Liver (tissue), 10 donors: Measurements from ENCODE around the gene TUBA4B. TPM values are rescaled to one million over a fixed set of nuclear protein-coding genes. Genes with fewer than 3 reads are reported as not detected.

Source experiments
- DNase-seq: peaks from one replicate; pipeline ENCODE4 v3.0.0-alpha.2; 2017; ENCODE audit warnings: low spot score
- H3K27ac ChIP-seq, 2 donors: one replicate each; pipeline ENCODE4 v1.7.0; 2013; ENCODE audit warnings: inconsistent platforms in 2 of 2, low read length in 2 of 2, control low read depth in 1 of 2, low read depth in 1 of 2, mild to moderate bottlenecking in 1 of 2
- H3K27me3 ChIP-seq, 4 donors: one replicate each; pipeline versions ENCODE4 v1.6.1 to v1.7.0; 2013; ENCODE audit warnings: low read length in 3 of 4, inconsistent platforms in 1 of 4, mild to moderate bottlenecking in 1 of 4, moderate library complexity in 1 of 4; ENCODE audit not compliant: control insufficient read depth in 4 of 4, insufficient read depth in 4 of 4
- H3K36me3 ChIP-seq, 4 donors: one replicate each; pipeline versions ENCODE4 v1.6.1 to v1.7.0; 2013; ENCODE audit warnings: low read length in 3 of 4, mild to moderate bottlenecking in 3 of 4, low read depth in 1 of 4, moderate library complexity in 1 of 4; ENCODE audit not compliant: control insufficient read depth in 4 of 4, insufficient read depth in 3 of 4
- H3K4me1 ChIP-seq, 4 donors: one replicate each; pipeline versions ENCODE4 v1.6.1 to v1.7.0; 2013; ENCODE audit warnings: low read length in 3 of 4, mild to moderate bottlenecking in 3 of 4, moderate library complexity in 1 of 4; ENCODE audit not compliant: control insufficient read depth in 4 of 4, insufficient read depth in 4 of 4
- H3K4me3 ChIP-seq, 3 donors: one replicate each; pipeline versions ENCODE4 v1.6.1 to v1.7.0; 2013; ENCODE audit warnings: low read length in 3 of 3, control low read depth in 1 of 3, low read depth in 1 of 3, mild to moderate bottlenecking in 1 of 3
- H3K9ac ChIP-seq, 2 donors: one replicate each; pipeline ENCODE4 v1.7.0; 2013; ENCODE audit warnings: low read length in 2 of 2, mild to moderate bottlenecking in 2 of 2, moderate library complexity in 2 of 2, control low read depth in 1 of 2, low read depth in 1 of 2
- H3K9me3 ChIP-seq, 4 donors: one replicate each; pipeline versions ENCODE4 v1.6.1 to v1.7.0; 2013; ENCODE audit warnings: low read length in 3 of 4; ENCODE audit not compliant: control insufficient read depth in 4 of 4
- FOXA1 ChIP-seq: IDR thresholded peaks from 2 replicates; pipeline ENCODE4 v1.6.1; 2016; ENCODE audit warnings: antibody characterized with exemption
- GABPA ChIP-seq, 2 donors: IDR thresholded peaks in 1 of 2; conservative IDR thresholded peaks in 1 of 2; 2 replicates each; pipeline ENCODE4 v1.6.1; 2016; ENCODE audit warnings: antibody characterized with exemption in 2 of 2, mild to moderate bottlenecking in 1 of 2, moderate library complexity in 1 of 2
- HNF4A ChIP-seq, 2 donors: conservative IDR thresholded peaks; 2 replicates each; pipeline ENCODE4 v1.6.1; 2016; ENCODE audit warnings: antibody characterized with exemption in 2 of 2, mild to moderate bottlenecking in 2 of 2
- HNF4G ChIP-seq: IDR thresholded peaks from 2 replicates; pipeline ENCODE4 v1.6.1; 2016; ENCODE audit warnings: antibody characterized with exemption
- JUND ChIP-seq, 2 donors: IDR thresholded peaks; 2 replicates each; pipeline ENCODE4 v1.6.1; 2016; ENCODE audit warnings: antibody characterized with exemption in 2 of 2
- SP1 ChIP-seq: IDR thresholded peaks from 2 replicates; pipeline ENCODE4 v1.6.1; 2018; ENCODE audit warnings: antibody characterized with exemption, mild to moderate bottlenecking
- TAF1 ChIP-seq: conservative IDR thresholded peaks from 2 replicates; pipeline ENCODE4 v1.6.1; 2016; ENCODE audit warnings: antibody characterized with exemption, mild to moderate bottlenecking
- YY1 ChIP-seq: IDR thresholded peaks from 2 replicates; pipeline ENCODE4 v1.6.1; 2016; ENCODE audit warnings: antibody characterized with exemption, mild to moderate bottlenecking
- WGBS: extraction: QIAGEN DNeasy Blood & Tissue Kit; methylation state at CpG from one replicate; pipeline ENCODE4 v1.1.7; 2013; 5-methylcytosine and 5-hydroxymethylcytosine counted together
- polyA plus RNA-seq, 2 donors: library from polyadenylated mRNA; stranded (reverse) in 1 of 2; unstranded in 1 of 2; fragments of 200-250 nt in 1 of 2; fragments of >200 nt in 1 of 2; fragmentation: Nextera tagmentation in 1 of 2; extraction: Ambion mirVana in 1 of 2; gene quantifications; one replicate each; pipeline versions ENCODE4 v1.2.1 to v1.2.3, GENCODE V29; 2013 to 2015
- small RNA-seq: library from RNA; depleted of rRNA; stranded (forward); fragments of <200 nt; gene quantifications from one replicate; pipeline ENCODE3, GENCODE V24; 2014
- total RNA-seq, 2 donors: library from RNA; depleted of rRNA; stranded (reverse); fragments of >200 nt; gene quantifications; one replicate each; pipeline ENCODE4 v1.2.3, GENCODE V29; 2014
- TF ChIP-seq, protein P1 (sequence below): IDR thresholded peaks from 2 replicates; pipeline ENCODE4 v1.6.1; 2016; ENCODE audit warnings: antibody characterized with exemption
- TF ChIP-seq, protein P2 (sequence below): IDR thresholded peaks from 2 replicates; pipeline ENCODE4 v1.6.1; 2016; ENCODE audit warnings: antibody characterized with exemption
- TF ChIP-seq, protein P3 (sequence below): IDR thresholded peaks from 2 replicates; pipeline ENCODE4 v1.6.1; 2016; ENCODE audit warnings: antibody characterized with exemption, mild to moderate bottlenecking
- donor health status: healthy.
- donor health status: healthy.
- donor health status: healthy.
- donor health status: healthy.
- donor health status: healthy.

Gene TUBA4B
- total and polyA plus RNA-seq, 4 donors: 0.08 to 0.20 (median 0.19) TPM; not detected in 1

DNA sequence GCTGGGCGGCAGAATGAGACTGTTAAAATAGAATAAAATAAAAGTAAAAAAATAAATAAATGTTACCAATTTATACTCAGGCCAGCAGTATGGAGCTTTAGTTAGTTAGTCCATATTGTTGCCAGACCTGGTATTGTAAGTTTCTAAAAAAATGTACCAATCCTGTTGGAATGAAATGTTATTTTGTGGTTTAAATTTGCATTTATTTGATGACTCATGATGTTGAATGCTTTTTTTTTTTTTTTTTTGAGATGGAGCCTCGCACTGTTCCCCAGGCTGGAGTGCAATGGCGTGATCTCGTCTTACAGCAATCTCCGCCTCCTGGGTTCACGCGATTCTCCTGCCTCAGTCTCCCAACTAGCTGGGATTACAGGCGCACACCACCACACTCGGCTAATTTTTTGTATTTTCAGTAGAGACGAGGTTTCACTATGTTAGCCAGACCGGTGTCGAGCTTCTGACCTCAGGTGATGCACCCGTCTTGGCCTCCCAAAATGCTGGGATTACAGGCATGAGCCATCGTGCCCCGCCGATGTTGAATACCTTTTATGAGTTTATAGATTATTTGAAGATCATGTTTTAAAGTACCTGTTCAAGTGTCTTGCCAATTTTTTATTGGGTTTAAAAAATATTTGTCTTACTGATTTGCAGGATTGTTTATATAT lies 61.9 kb downstream of the TUBA4B start:
- Histone ChIP-seq H3K27ac (no peak overlapping the region), H3K9me3 (no peaks in the 10 kb centered on the region), H3K36me3 (no peaks in the 10 kb centered on the region), H3K9ac (no peak overlapping the region), H3K27me3 (peaks cover 0 to 2% (median 0%) of the 10 kb centered on the region in 4 donors), H3K4me1 (no peaks in the 10 kb centered on the region), H3K4me3 (no peak overlapping the region)
- DNase-seq: no peak
- 88% methylated on average over 16 of the region's 16 CpGs for WGBS
- TF ChIP-seq FOXA1 (no peak), YY1 (no peak), JUND (IDR thresholded peaks at IDR 0.05) (no peak), HNF4A (conservative IDR thresholded peaks at IDR 0.05) (no peak), TAF1 (no peak), GABPA (IDR thresholded peaks at IDR 0.05 in 1 of 2, conservative IDR thresholded peaks at IDR 0.05 in 1 of 2) (no peak), SP1 (no peak), HNF4G (no peak)
- TF ChIP-seq, protein P1, sequence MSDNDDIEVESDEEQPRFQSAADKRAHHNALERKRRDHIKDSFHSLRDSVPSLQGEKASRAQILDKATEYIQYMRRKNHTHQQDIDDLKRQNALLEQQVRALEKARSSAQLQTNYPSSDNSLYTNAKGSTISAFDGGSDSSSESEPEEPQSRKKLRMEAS: no peak
- TF ChIP-seq, protein P2, sequence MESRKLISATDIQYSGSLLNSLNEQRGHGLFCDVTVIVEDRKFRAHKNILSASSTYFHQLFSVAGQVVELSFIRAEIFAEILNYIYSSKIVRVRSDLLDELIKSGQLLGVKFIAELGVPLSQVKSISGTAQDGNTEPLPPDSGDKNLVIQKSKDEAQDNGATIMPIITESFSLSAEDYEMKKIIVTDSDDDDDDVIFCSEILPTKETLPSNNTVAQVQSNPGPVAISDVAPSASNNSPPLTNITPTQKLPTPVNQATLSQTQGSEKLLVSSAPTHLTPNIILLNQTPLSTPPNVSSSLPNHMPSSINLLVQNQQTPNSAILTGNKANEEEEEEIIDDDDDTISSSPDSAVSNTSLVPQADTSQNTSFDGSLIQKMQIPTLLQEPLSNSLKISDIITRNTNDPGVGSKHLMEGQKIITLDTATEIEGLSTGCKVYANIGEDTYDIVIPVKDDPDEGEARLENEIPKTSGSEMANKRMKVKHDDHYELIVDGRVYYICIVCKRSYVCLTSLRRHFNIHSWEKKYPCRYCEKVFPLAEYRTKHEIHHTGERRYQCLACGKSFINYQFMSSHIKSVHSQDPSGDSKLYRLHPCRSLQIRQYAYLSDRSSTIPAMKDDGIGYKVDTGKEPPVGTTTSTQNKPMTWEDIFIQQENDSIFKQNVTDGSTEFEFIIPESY: no peak
- TF ChIP-seq, protein P3, sequence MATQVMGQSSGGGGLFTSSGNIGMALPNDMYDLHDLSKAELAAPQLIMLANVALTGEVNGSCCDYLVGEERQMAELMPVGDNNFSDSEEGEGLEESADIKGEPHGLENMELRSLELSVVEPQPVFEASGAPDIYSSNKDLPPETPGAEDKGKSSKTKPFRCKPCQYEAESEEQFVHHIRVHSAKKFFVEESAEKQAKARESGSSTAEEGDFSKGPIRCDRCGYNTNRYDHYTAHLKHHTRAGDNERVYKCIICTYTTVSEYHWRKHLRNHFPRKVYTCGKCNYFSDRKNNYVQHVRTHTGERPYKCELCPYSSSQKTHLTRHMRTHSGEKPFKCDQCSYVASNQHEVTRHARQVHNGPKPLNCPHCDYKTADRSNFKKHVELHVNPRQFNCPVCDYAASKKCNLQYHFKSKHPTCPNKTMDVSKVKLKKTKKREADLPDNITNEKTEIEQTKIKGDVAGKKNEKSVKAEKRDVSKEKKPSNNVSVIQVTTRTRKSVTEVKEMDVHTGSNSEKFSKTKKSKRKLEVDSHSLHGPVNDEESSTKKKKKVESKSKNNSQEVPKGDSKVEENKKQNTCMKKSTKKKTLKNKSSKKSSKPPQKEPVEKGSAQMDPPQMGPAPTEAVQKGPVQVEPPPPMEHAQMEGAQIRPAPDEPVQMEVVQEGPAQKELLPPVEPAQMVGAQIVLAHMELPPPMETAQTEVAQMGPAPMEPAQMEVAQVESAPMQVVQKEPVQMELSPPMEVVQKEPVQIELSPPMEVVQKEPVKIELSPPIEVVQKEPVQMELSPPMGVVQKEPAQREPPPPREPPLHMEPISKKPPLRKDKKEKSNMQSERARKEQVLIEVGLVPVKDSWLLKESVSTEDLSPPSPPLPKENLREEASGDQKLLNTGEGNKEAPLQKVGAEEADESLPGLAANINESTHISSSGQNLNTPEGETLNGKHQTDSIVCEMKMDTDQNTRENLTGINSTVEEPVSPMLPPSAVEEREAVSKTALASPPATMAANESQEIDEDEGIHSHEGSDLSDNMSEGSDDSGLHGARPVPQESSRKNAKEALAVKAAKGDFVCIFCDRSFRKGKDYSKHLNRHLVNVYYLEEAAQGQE: no peak

Small RNA genes lying within 50 kb of the gene (small RNA-seq; reads per million reads assigned to genes)
- 0.15 reads per million for gene MIR153-1

Other genes with a start within 250 kb of the TUBA4B start
- gene CFAP65, start 211.7 kb upstream of the TUBA4B start, total RNA-seq: not detected
- not detected for gene CFAP65, start 211.7 kb upstream of the TUBA4B start, polyA plus RNA-seq
- 1 to 10 TPM in 1 of 2 donors, under 1 TPM in 1; 0.75 to 2.4 TPM for gene IHH, start 192.3 kb upstream of the TUBA4B start, total RNA-seq
- under 1 TPM; 0.51 to 0.82 TPM for gene IHH, start 192.3 kb upstream of the TUBA4B start, polyA plus RNA-seq
- 10 to 100 TPM; 11.8 to 13.5 TPM for gene NHEJ1, start 92.4 kb upstream of the TUBA4B start, total RNA-seq
- gene NHEJ1, start 92.4 kb upstream of the TUBA4B start, polyA plus RNA-seq: 1 to 10 TPM; 6.1 to 8.0 TPM
- 1 to 10 TPM in 1 of 2 donors, under 1 TPM in 1; 0.23 to 2.4 TPM for gene SLC23A3, start 83.2 kb upstream of the TUBA4B start, total RNA-seq
- under 1 TPM; 0.38 to 0.94 TPM for gene SLC23A3, start 83.2 kb upstream of the TUBA4B start, polyA plus RNA-seq
- 10 to 100 TPM; 16.5 to 39.8 TPM for gene CNPPD1, start 76.3 kb upstream of the TUBA4B start, total RNA-seq
- gene CNPPD1, start 76.3 kb upstream of the TUBA4B start, polyA plus RNA-seq: 10 to 100 TPM; 16.7 to 26.5 TPM
- 10 to 100 TPM; 34.1 to 41.2 TPM for gene RETREG2, start 75.0 kb upstream of the TUBA4B start, total RNA-seq
- 10 to 100 TPM; 21.7 to 42.8 TPM for gene RETREG2, start 75.0 kb upstream of the TUBA4B start, polyA plus RNA-seq
- 10 to 100 TPM; 19.6 to 29.8 TPM for gene ZFAND2B, start 46.5 kb upstream of the TUBA4B start, total RNA-seq
- gene ZFAND2B, start 46.5 kb upstream of the TUBA4B start, polyA plus RNA-seq: 10 to 100 TPM; 21.9 to 53.8 TPM
- gene ABCB6, start 34.3 kb upstream of the TUBA4B start, total RNA-seq: 10 to 100 TPM; 27.5 to 96.1 TPM
- 10 to 100 TPM; 19.0 to 68.1 TPM for gene ABCB6, start 34.3 kb upstream of the TUBA4B start, polyA plus RNA-seq
- 10 to 100 TPM; 44.7 to 68.1 TPM for gene ATG9A, start 23.6 kb upstream of the TUBA4B start, total RNA-seq
- gene ATG9A, start 23.6 kb upstream of the TUBA4B start, polyA plus RNA-seq: 10 to 100 TPM; 24.3 to 31.1 TPM
- 10 to 100 TPM; 15.5 to 30.6 TPM for gene ANKZF1, start 23.4 kb upstream of the TUBA4B start, total RNA-seq
- 10 to 100 TPM in 1 of 2 donors, 1 to 10 TPM in 1; 9.0 to 25.5 TPM for gene ANKZF1, start 23.4 kb upstream of the TUBA4B start, polyA plus RNA-seq
- 1 to 10 TPM; 2.8 to 5.2 TPM for gene GLB1L, start 7.8 kb upstream of the TUBA4B start, total RNA-seq
- gene GLB1L, start 7.8 kb upstream of the TUBA4B start, polyA plus RNA-seq: 1 to 10 TPM; 2.3 TPM
- gene STK16, start 7.8 kb upstream of the TUBA4B start, total RNA-seq: 10 to 100 TPM; 14.8 to 44.3 TPM
- gene STK16, start 7.8 kb upstream of the TUBA4B start, polyA plus RNA-seq: 10 to 100 TPM in 1 of 2 donors, 1 to 10 TPM in 1; 5.8 to 32.5 TPM
- 10 to 100 TPM; 16.2 to 25.5 TPM for gene TUBA4A, start 675 bp downstream of the TUBA4B start, total RNA-seq
- gene TUBA4A, start 675 bp downstream of the TUBA4B start, polyA plus RNA-seq: 10 to 100 TPM; 37.6 to 63.1 TPM
- gene DNAJB2, start 26.1 kb downstream of the TUBA4B start, total RNA-seq: 10 to 100 TPM; 22.0 to 71.8 TPM
- gene DNAJB2, start 26.1 kb downstream of the TUBA4B start, polyA plus RNA-seq: 10 to 100 TPM in 1 of 2 donors, 1 to 10 TPM in 1; 7.4 to 32.0 TPM
- 1 to 10 TPM in 1 of 2 donors, not detected in 1; 2.2 TPM for gene PTPRN, start 56.2 kb downstream of the TUBA4B start, total RNA-seq
- gene PTPRN, start 56.2 kb downstream of the TUBA4B start, polyA plus RNA-seq: not detected
- gene RESP18, start 79.5 kb downstream of the TUBA4B start, total RNA-seq: not detected
- gene RESP18, start 79.5 kb downstream of the TUBA4B start, polyA plus RNA-seq: not detected
- gene DNPEP, start 134.7 kb downstream of the TUBA4B start, total RNA-seq: 10 to 100 TPM; 25.8 to 58.4 TPM
- 10 to 100 TPM; 41.0 to 50.5 TPM for gene DNPEP, start 134.7 kb downstream of the TUBA4B start, polyA plus RNA-seq
- 10 to 100 TPM in 1 of 2 donors, under 1 TPM in 1; 0.23 to 50.0 TPM for gene DES, start 165.1 kb downstream of the TUBA4B start, total RNA-seq
- 1 to 10 TPM in 1 of 2 donors, under 1 TPM in 1; 0.15 to 6.2 TPM for gene DES, start 165.1 kb downstream of the TUBA4B start, polyA plus RNA-seq
- gene SPEG, start 181.6 kb downstream of the TUBA4B start, total RNA-seq: under 1 TPM; 0.51 to 0.75 TPM
- gene SPEG, start 181.6 kb downstream of the TUBA4B start, polyA plus RNA-seq: under 1 TPM; 0.57 to 0.96 TPM
- gene GMPPA, start 245.6 kb downstream of the TUBA4B start, total RNA-seq: 10 to 100 TPM; 20.2 to 59.4 TPM
- 10 to 100 TPM; 32.6 to 54.3 TPM for gene GMPPA, start 245.6 kb downstream of the TUBA4B start, polyA plus RNA-seq